ENCODE measurements around the gene CTSZ. TPM values are rescaled to one million over a fixed set of nuclear protein-coding genes. Genes with fewer than 3 reads are reported as not detected.
A peak's percentile ranks its signal among the peaks of the same experiment; 100 is the strongest.
"Not testable (repeated sequence)": the region's sequence is repeated elsewhere in the genome, so short reads cannot be mapped to it uniquely, and the experiment has no call there.

Gene CTSZ
- total RNA-seq, 2 experiments from 2014 or later, result 14.7 to 17.7 TPM

DNA sequence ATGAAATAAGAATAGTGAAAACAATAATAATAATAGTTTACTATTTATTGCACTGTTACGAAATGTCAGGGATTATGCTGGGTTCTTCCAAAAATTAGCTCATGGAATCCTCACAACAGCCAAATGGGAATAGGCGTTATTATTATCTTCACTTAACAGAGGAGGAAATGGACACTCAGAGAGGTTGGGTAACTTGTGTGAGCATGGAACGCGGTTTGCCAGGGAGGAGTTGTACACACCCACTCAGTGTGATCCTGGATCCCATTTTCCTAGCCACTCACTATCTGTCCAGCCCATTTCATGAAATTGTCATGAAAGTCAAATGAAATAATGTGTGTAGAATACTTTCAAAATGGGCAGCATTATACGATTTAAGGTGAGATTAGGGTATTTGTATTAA, 21.4 kb downstream of the CTSZ start:
- POLR2A ChIA-PET, result no interaction called here
- Histone ChIP-seq H3K4me1 (ENCODE audit: insufficient read depth, low read length) (peaks cover 38% of the 10 kb centered on the region), H3K27ac (ENCODE audit: low read depth in 1 of 2, low read length in 2 of 2) (no peak overlapping the region), H3K27me3 (ENCODE audit: control insufficient read depth in 1 of 2, insufficient read depth in 2 of 2, low read length in 2 of 2) (no peaks in the 10 kb centered on the region), H3K4me3 (ENCODE audit: low read length) (no peak overlapping the region), H3K36me3 (ENCODE audit: insufficient read depth, low read length) (peaks cover 50% of the 10 kb centered on the region), H3K9me3 (ENCODE audit: control insufficient read depth in 1 of 2, insufficient read depth in 1 of 2, low read length in 2 of 2) (no peaks in the 10 kb centered on the region)
- no peak for DNase-seq
- H3K36me3 Mint-ChIP-seq (ENCODE audit: low read depth), result peaks cover 66% of the 10 kb centered on the region
- intact Hi-C loops (cut with DNase I, micrococcal nuclease), result loop anchor here in 1 of 2 experiments (10.0 kb wide), 1 partner anchor 681 kb away; the partner anchor contains the start of gene RAB22A
- no peak for ATAC-seq (ENCODE audit: poor library complexity)
- H3K4me1 Mint-ChIP-seq (ENCODE audit: low read depth), result peaks cover 44% of the 10 kb centered on the region
- CTCF ChIA-PET, result no interaction called here
- TF ChIP-seq, protein P1, sequence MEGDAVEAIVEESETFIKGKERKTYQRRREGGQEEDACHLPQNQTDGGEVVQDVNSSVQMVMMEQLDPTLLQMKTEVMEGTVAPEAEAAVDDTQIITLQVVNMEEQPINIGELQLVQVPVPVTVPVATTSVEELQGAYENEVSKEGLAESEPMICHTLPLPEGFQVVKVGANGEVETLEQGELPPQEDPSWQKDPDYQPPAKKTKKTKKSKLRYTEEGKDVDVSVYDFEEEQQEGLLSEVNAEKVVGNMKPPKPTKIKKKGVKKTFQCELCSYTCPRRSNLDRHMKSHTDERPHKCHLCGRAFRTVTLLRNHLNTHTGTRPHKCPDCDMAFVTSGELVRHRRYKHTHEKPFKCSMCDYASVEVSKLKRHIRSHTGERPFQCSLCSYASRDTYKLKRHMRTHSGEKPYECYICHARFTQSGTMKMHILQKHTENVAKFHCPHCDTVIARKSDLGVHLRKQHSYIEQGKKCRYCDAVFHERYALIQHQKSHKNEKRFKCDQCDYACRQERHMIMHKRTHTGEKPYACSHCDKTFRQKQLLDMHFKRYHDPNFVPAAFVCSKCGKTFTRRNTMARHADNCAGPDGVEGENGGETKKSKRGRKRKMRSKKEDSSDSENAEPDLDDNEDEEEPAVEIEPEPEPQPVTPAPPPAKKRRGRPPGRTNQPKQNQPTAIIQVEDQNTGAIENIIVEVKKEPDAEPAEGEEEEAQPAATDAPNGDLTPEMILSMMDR (IDR thresholded peaks at IDR 0.05), result no peak
- H3K27me3 Mint-ChIP-seq, result no peaks in the 10 kb centered on the region
- peak overlapping the region; percentile 40 for H3K27ac Mint-ChIP-seq
- no peaks in the 10 kb centered on the region for H3K9me3 Mint-ChIP-seq
- H3K4me3 Mint-ChIP-seq, result no peak overlapping the region

- Mint-ChIP-seq H3K27me3 (no peaks in the 10 kb centered on the region), H3K9me3 (no peaks in the 10 kb centered on the region), H3K4me1 (ENCODE audit: low read depth) (peaks cover 44% of the 10 kb centered on the region), H3K4me3 (peak overlapping the region; percentile 58), H3K27ac (peak overlapping the region; percentile 72), H3K36me3 (ENCODE audit: low read depth) (peaks cover 60% of the 10 kb centered on the region)
- TF ChIP-seq, protein P1 (IDR thresholded peaks at IDR 0.05), result no peak
- Histone ChIP-seq H3K27ac (ENCODE audit: low read depth in 1 of 2, low read length in 2 of 2) (no peak overlapping the region), H3K9me3 (ENCODE audit: control insufficient read depth in 1 of 2, insufficient read depth in 1 of 2, low read length in 2 of 2) (no peaks in the 10 kb centered on the region), H3K4me3 (ENCODE audit: low read length) (no peak overlapping the region), H3K36me3 (ENCODE audit: insufficient read depth, low read length) (peaks cover 41% of the 10 kb centered on the region), H3K27me3 (ENCODE audit: control insufficient read depth in 1 of 2, insufficient read depth in 2 of 2, low read length in 2 of 2) (no peaks in the 10 kb centered on the region), H3K4me1 (ENCODE audit: insufficient read depth, low read length) (peaks cover 42% of the 10 kb centered on the region)
- intact Hi-C loops (cut with DNase I, micrococcal nuclease), result loop anchor here (5.0 to 10.0 kb wide), 4 partner anchors 92 to 680 kb away; partner anchors contain the start of genes RAB22A (in 1 of the 2), STX16 (in 1 of the 2) and VAPB (in 1 of the 2)
- CTCF ChIA-PET, result interaction anchor here (0.7 kb wide), 1 partner anchor 103 kb away, joined by 3 read pairs; no protein-coding TSS in a partner anchor
- POLR2A ChIA-PET, result no interaction called here
- ATAC-seq (ENCODE audit: poor library complexity), result no peak
- DNase-seq, result no peak
Measured at GRCh38 chr20:58984691-58985090, 22.4 kb downstream of the CTSZ start.

DNA sequence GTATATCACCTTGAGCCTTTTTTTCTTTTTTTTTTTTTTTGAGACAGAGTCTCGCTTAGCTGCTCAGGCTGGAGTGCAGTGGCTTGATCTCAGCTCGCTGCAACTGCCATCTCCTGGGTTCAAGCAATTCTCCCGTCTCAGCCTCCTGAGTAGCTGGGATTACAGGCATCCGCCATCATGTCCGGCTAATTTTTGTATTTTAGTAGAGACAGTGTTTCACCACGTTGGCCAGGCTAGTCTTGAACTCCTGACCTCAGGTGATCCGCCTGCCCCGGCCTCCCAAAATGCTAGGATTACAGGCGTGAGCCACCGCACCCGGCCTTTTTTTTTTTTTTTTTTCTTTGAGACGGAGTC, 24.0 kb downstream of the CTSZ start:
- not testable (repeated sequence) for H3K9me3 Mint-ChIP-seq; H3K9me3 ChIP-seq (ENCODE audit: control insufficient read depth in 1 of 2, insufficient read depth in 1 of 2, low read length in 2 of 2); H3K27me3 Mint-ChIP-seq; H3K27ac ChIP-seq (ENCODE audit: low read depth in 1 of 2, low read length in 2 of 2); ATAC-seq (ENCODE audit: poor library complexity); H3K27me3 ChIP-seq (ENCODE audit: control insufficient read depth in 1 of 2, insufficient read depth in 2 of 2, low read length in 2 of 2); H3K4me3 ChIP-seq (ENCODE audit: low read length); DNase-seq; H3K27ac Mint-ChIP-seq
- POLR2A ChIA-PET, result interaction anchor here (1.5 to 2.5 kb wide), 3 partner anchors 92 to 594 kb away, joined by 4 to 14 read pairs (median 7); partner anchors contain the start of gene VAPB
- intact Hi-C loops (cut with DNase I, micrococcal nuclease), result loop anchor here (5.0 to 10.0 kb wide), 4 partner anchors 91 to 678 kb away; partner anchors contain the start of genes RAB22A (in 1 of the 2), STX16 (in 1 of the 2) and VAPB (in 1 of the 2)
- Histone ChIP-seq H3K36me3 (ENCODE audit: insufficient read depth, low read length) (peaks cover 25% of the 10 kb centered on the region), H3K4me1 (ENCODE audit: insufficient read depth, low read length) (peaks cover 42% of the 10 kb centered on the region)
- Mint-ChIP-seq H3K4me1 (ENCODE audit: low read depth) (peaks cover 44% of the 10 kb centered on the region), H3K4me3 (peak overlapping the region; percentile 92), H3K36me3 (ENCODE audit: low read depth) (peaks cover 44% of the 10 kb centered on the region)
- CTCF ChIA-PET, result interaction anchor here (0.7 to 1.3 kb wide), 2 partner anchors 8 to 49 kb away, joined by 3 to 4 read pairs; partner anchors contain the start of gene ATP5F1E
